Testis (tissue), 2 donors: ENCODE data around the gene SLC25A29.

Source experiments
- POLR2A ChIP-seq: fragments of 450-650 bp; IDR thresholded peaks from one replicate; pipeline ENCODE4 v1.6.1; 2017; ENCODE audit warnings: antibody characterized with exemption, mild to moderate bottlenecking, moderate library complexity
- TF ChIP-seq, protein P1 (sequence below), 3 experiments: fragments of 450-650 bp in 2 of 3; fragments of 200-600 bp in 1 of 3; sonication (generic) in 1 of 3; IDR thresholded peaks; one replicate each; pipeline ENCODE4 v1.5.1; 2016 to 2019; ENCODE audit warnings: antibody characterized with exemption in 3 of 3, mild to moderate bottlenecking in 2 of 3, moderate library complexity in 1 of 3

GRCh38 chr14:100306998-100307765 lies 938 bp upstream of the SLC25A29 start:
- TF ChIP-seq, protein P1, sequence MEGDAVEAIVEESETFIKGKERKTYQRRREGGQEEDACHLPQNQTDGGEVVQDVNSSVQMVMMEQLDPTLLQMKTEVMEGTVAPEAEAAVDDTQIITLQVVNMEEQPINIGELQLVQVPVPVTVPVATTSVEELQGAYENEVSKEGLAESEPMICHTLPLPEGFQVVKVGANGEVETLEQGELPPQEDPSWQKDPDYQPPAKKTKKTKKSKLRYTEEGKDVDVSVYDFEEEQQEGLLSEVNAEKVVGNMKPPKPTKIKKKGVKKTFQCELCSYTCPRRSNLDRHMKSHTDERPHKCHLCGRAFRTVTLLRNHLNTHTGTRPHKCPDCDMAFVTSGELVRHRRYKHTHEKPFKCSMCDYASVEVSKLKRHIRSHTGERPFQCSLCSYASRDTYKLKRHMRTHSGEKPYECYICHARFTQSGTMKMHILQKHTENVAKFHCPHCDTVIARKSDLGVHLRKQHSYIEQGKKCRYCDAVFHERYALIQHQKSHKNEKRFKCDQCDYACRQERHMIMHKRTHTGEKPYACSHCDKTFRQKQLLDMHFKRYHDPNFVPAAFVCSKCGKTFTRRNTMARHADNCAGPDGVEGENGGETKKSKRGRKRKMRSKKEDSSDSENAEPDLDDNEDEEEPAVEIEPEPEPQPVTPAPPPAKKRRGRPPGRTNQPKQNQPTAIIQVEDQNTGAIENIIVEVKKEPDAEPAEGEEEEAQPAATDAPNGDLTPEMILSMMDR (IDR thresholded peaks at IDR 0.05), result no peak
- TF ChIP-seq POLR2A, result no peak
